GM18508 (cell line): ENCODE measurements around the gene NANOS3.

Experiments used
- ATAC-seq: cut with Tn5 transposase; IDR thresholded peaks from one replicate; pipeline ENCODE4 v1.9.1; 2021; ENCODE audit warnings: moderate number of reproducible peaks; ENCODE audit not compliant: insufficient read depth, unreplicated experiment

Gene NANOS3

GRCh38 chr19:13882836-13883235 lies 5.9 kb downstream of the NANOS3 start:
- ATAC-seq: no peak

- no peak for ATAC-seq
Measured at GRCh38 chr19:13883516-13884064, 6.7 kb downstream of the NANOS3 start.

- ATAC-seq: no peak
Measured at GRCh38 chr19:13884726-13885591, 8.0 kb downstream of the NANOS3 start.

GRCh38 chr19:13885826-13886365 lies 9.0 kb downstream of the NANOS3 start:
- no peak for ATAC-seq

- ATAC-seq: no peak
Measured at GRCh38 chr19:13887018-13887436, 10.1 kb downstream of the NANOS3 start.

- ATAC-seq: no peak
Measured at GRCh38 chr19:13887517-13887916, 10.6 kb downstream of the NANOS3 start.

- no peak for ATAC-seq
Measured at GRCh38 chr19:13888281-13888680, 11.3 kb downstream of the NANOS3 start.

GRCh38 chr19:13890136-13890535 lies 13.2 kb downstream of the NANOS3 start:
- ATAC-seq: no peak

GRCh38 chr19:13892870-13893269 lies 15.9 kb downstream of the NANOS3 start:
- ATAC-seq: no peak

GRCh38 chr19:13894552-13894951 lies 17.6 kb downstream of the NANOS3 start:
- ATAC-seq: no peak

- ATAC-seq: no peak
Measured at GRCh38 chr19:13896227-13896626, 19.3 kb downstream of the NANOS3 start.

GRCh38 chr19:13899393-13899792 lies 22.5 kb downstream of the NANOS3 start:
- ATAC-seq: no peak

- no peak for ATAC-seq
Measured at GRCh38 chr19:13899912-13900584, 23.1 kb downstream of the NANOS3 start.

GRCh38 chr19:13902993-13903555 lies 26.1 kb downstream of the NANOS3 start:
- no peak for ATAC-seq

GRCh38 chr19:13905634-13906520 lies 28.9 kb downstream of the NANOS3 start, which contains the start of the genes BRME1 and CC2D1A:
Gene BRME1, minus strand, starts transcription at chr19:13906117. Its CDS starts 1,225 bp downstream, at chr19:13904892.
Gene CC2D1A, plus strand, starts transcription at chr19:13906201. Its CDS starts 241 bp downstream, at chr19:13906442.
- ATAC-seq: no peak

GRCh38 chr19:13906521-13906904 lies 29.6 kb downstream of the NANOS3 start:
- no peak for ATAC-seq

GRCh38 chr19:13906910-13907309 lies 30.0 kb downstream of the NANOS3 start:
- no peak for ATAC-seq

GRCh38 chr19:13908674-13909073 lies 31.7 kb downstream of the NANOS3 start:
- ATAC-seq: no peak

GRCh38 chr19:13909430-13909829 lies 32.5 kb downstream of the NANOS3 start:
- no peak for ATAC-seq

- ATAC-seq: no peak
Measured at GRCh38 chr19:13913352-13913751, 36.4 kb downstream of the NANOS3 start.
